Endothelial cell of umbilical vein (primary cell): ENCODE results near the gene CSF3. TPM values are rescaled to one million over a fixed set of nuclear protein-coding genes. Genes with fewer than 3 reads are reported as not detected.

Experiments used
- BruUV-seq: library from RNA; stranded (reverse); fragments of 400-500 nt; replicated peaks from 2 replicates; lab custom pipeline; 2021; lab: Mats Ljungman, UMichigan
- CTCF ChIA-PET: fragments of 300-600, 350-600 bp; sonication (Branson Sonifier 250); formaldehyde crosslinking; loops from one replicate; lab custom pipeline; 2021; ENCODE audit warnings: antibody characterized with exemption, inconsistent platforms; lab: Charles Lee
- POLR2A ChIA-PET: fragments of 300-600, 350-600 bp; sonication (Branson Sonifier 250); formaldehyde crosslinking; loops from one replicate; lab custom pipeline; 2021; ENCODE audit warnings: antibody characterized with exemption, inconsistent platforms; lab: Charles Lee
- DNase-seq: peaks from one replicate; pipeline ENCODE4 v3.0.0-alpha.2; 2011; ENCODE audit warnings: low read depth, low spot score
- FAIRE-seq: peaks from 2 replicates; lab custom pipeline; 2011; peaks lifted over from hg19 to GRCh38; lab: Jason Lieb, UNC
- H2AFZ ChIP-seq: 2 replicates; pipeline ENCODE4 v1.6.0; 2012; ENCODE audit warnings: low read depth, low read length, control low read depth, inconsistent platforms
- H3K27ac ChIP-seq: 2 replicates; pipeline ENCODE4 v1.5.1; 2011; ENCODE audit warnings: low read depth, mild to moderate bottlenecking, control low read depth, low read length, moderate library complexity; ENCODE audit not compliant: insufficient read depth
- H3K27me3 ChIP-seq, 2 experiments: 2 replicates each; pipeline versions ENCODE4 v1.6.0 to v1.6.1; 2011; ENCODE audit warnings: low read length in 2 of 2, mixed read lengths in 1 of 2; ENCODE audit not compliant: control insufficient read depth in 2 of 2, insufficient read depth in 2 of 2
- H3K36me3 ChIP-seq, 2 experiments: 2 replicates in 1 of 2; 3 replicates in 1 of 2; pipeline ENCODE4 v1.5.1; 2011; ENCODE audit warnings: low read length in 2 of 2, mild to moderate bottlenecking in 1 of 2, moderate library complexity in 1 of 2; ENCODE audit not compliant: control insufficient read depth in 2 of 2, insufficient read depth in 2 of 2; ENCODE audit errors: extremely low read depth in 1 of 2
- H3K4me1 ChIP-seq: 3 replicates; pipeline ENCODE4 v1.5.1; 2011; ENCODE audit warnings: mild to moderate bottlenecking, low read length; ENCODE audit not compliant: control insufficient read depth, insufficient read depth; ENCODE audit errors: extremely low read depth
- H3K4me2 ChIP-seq: 2 replicates; pipeline ENCODE4 v1.6.1; 2011; ENCODE audit warnings: low read length, control low read depth, mixed read lengths; ENCODE audit not compliant: insufficient read depth
- H3K4me3 ChIP-seq, 3 experiments: fragments of 200-600 bp in 1 of 3; sonication (generic), shearing (Covaris generic) in 1 of 3; replicated peaks in 1 of 3; 2 replicates each; pipeline ENCODE4 v1.5.1; 2011 to 2016; ENCODE audit warnings: control low read depth in 3 of 3, low read length in 3 of 3, mild to moderate bottlenecking in 2 of 3, inconsistent platforms in 1 of 3, low read depth in 1 of 3, moderate library complexity in 1 of 3; ENCODE audit not compliant: insufficient read depth in 1 of 3
- H3K79me2 ChIP-seq: 2 replicates; pipeline ENCODE4 v1.6.0; 2012; ENCODE audit warnings: low read length, inconsistent platforms; ENCODE audit not compliant: control insufficient read depth, insufficient read depth
- H3K9ac ChIP-seq: replicated peaks from 2 replicates; pipeline ENCODE3; 2011; ENCODE audit warnings: low read length, control low read depth; ENCODE audit not compliant: insufficient read depth; ENCODE audit errors: extremely low read depth
- H3K9me1 ChIP-seq: replicated peaks from 3 replicates; pipeline ENCODE4 v1.6.0; 2011; ENCODE audit warnings: mild to moderate bottlenecking, low read length; ENCODE audit not compliant: control insufficient read depth, insufficient read depth; ENCODE audit errors: extremely low read depth
- H3K9me3 ChIP-seq: replicated peaks from 2 replicates; pipeline ENCODE4 v1.5.1; 2012; ENCODE audit warnings: low read length, inconsistent platforms; ENCODE audit not compliant: control insufficient read depth, insufficient read depth
- H4K20me1 ChIP-seq: replicated peaks from 2 replicates; pipeline ENCODE3; 2011; ENCODE audit warnings: mild to moderate bottlenecking, low read length; ENCODE audit not compliant: control insufficient read depth, insufficient read depth; ENCODE audit errors: extremely low read depth
- CTCF ChIP-seq, 2 donors: IDR thresholded peaks; 1 replicate in 1 of 2; 2 replicates in 1 of 2; pipeline ENCODE4 v1.5.1; 2011; ENCODE audit warnings: low read length in 2 of 2, mild to moderate bottlenecking in 2 of 2, moderate library complexity in 2 of 2, control low read depth in 1 of 2, inconsistent platforms in 1 of 2, low read depth in 1 of 2; ENCODE audit not compliant: insufficient read depth in 1 of 2; ENCODE audit errors: extremely low read depth in 1 of 2
- EZH2 ChIP-seq: IDR thresholded peaks from 2 replicates; pipeline ENCODE4 v1.6.1; 2012; ENCODE audit warnings: borderline replicate concordance, low read depth, mild to moderate bottlenecking, moderate library complexity, low read length, inconsistent platforms; ENCODE audit not compliant: severe bottlenecking
- FOS ChIP-seq: IDR thresholded peaks from 2 replicates; pipeline ENCODE4 v1.6.1; 2011; ENCODE audit warnings: mild to moderate bottlenecking, low read length, moderate library complexity, borderline replicate concordance; ENCODE audit not compliant: insufficient read depth
- GATA2 ChIP-seq: IDR thresholded peaks from 2 replicates; pipeline ENCODE4 v1.7.0; 2011; ENCODE audit warnings: low read depth, mild to moderate bottlenecking, moderate library complexity, mixed read lengths, low read length; ENCODE audit not compliant: insufficient read length, insufficient read depth
- JUN ChIP-seq: IDR thresholded peaks from 2 replicates; pipeline ENCODE4 v1.6.1; 2011; ENCODE audit warnings: borderline replicate concordance, low read depth; ENCODE audit not compliant: insufficient read length, insufficient read depth
- MAX ChIP-seq: IDR thresholded peaks from 2 replicates; pipeline ENCODE4 v1.6.1; 2011; ENCODE audit not compliant: insufficient read depth, insufficient read length
- MYC ChIP-seq: IDR thresholded peaks from one replicate; pipeline ENCODE4 v1.6.1; 2011; ENCODE audit warnings: mild to moderate bottlenecking, low read depth, low read length
- POLR2A ChIP-seq: IDR thresholded peaks from 2 replicates; pipeline ENCODE4 v1.6.1; 2012; ENCODE audit warnings: low read depth, mild to moderate bottlenecking, control low read depth, low read length
- POLR2AphosphoS5 ChIP-seq: IDR thresholded peaks from 2 replicates; pipeline ENCODE4 v1.6.1; 2012; ENCODE audit warnings: low read depth, mild to moderate bottlenecking, control low read depth, low read length, moderate library complexity; ENCODE audit not compliant: insufficient read depth
- dilution Hi-C: fragments of 300-500 bp; cut with MboI; formaldehyde crosslinking; loops from one replicate; pipeline ENCODE4 v1.15.0; 2019; ENCODE audit warnings: low sequenced_read_pairs; ENCODE audit not compliant: extremely low pct_ligation_motif_present
- intact Hi-C: fragments of 100-400 bp; cut with micrococcal nuclease; formaldehyde crosslinking; loops from one replicate; pipeline ENCODE4 v1.10.0; 2022
- polyA plus RNA-seq, 4 experiments: library from polyadenylated mRNA; depleted of rRNA in 3 of 4; stranded (reverse) in 3 of 4; unstranded in 1 of 4; fragments of >200 nt; gene quantifications; 2 replicates each; pipeline versions ENCODE4 v1.2.1 to v1.2.3, GENCODE V29; 2011 to 2012; ENCODE audit warnings: missing spikeins in 1 of 4
- total RNA-seq: library from RNA; stranded (reverse); gene quantifications from 2 replicates; pipeline ENCODE4 v1.2.3, GENCODE V29; 2021

CSF3 gene
- total and polyA plus RNA-seq, 2 donors (not counting 3 experiments of a cell fraction or from before 2014, with no cell fraction given) = 1.0 to 2.9 TPM

- H3K27ac ChIP-seq = peak overlapping the region; percentile 99
Measured at GRCh38 chr17:40020146-40020545, 4.9 kb downstream of the CSF3 start.

More at GRCh38 chr17:40020146-40020545, 4.9 kb downstream of the CSF3 start:
- no peak for TF ChIP-seq CTCF (IDR thresholded peaks at IDR 0.05; ENCODE audit: extremely low read depth in 1 of 2, insufficient read depth in 1 of 2, low read depth in 1 of 2, low read length in 2 of 2)
- no peak for TF ChIP-seq FOS
- no peak for TF ChIP-seq MAX
- no peak for TF ChIP-seq GATA2
- no peak for TF ChIP-seq POLR2A
- TF ChIP-seq EZH2 = no peak
- TF ChIP-seq POLR2AphosphoS5 = no peak
- TF ChIP-seq MYC = no peak
- no peak for TF ChIP-seq JUN
- Histone ChIP-seq H3K9me1 (no peaks in the 10 kb centered on the region), H3K4me3 (no peak overlapping the region), H3K27me3 (no peaks in the 10 kb centered on the region), H4K20me1 (no peaks in the 10 kb centered on the region), H2AFZ (no peak overlapping the region), H3K9me3 (no peaks in the 10 kb centered on the region), H3K36me3 (peaks cover 3 to 13% of the 10 kb centered on the region in 2 experiments), H3K4me1 (peaks cover 88% of the 10 kb centered on the region), H3K79me2 (peaks cover 15% of the 10 kb centered on the region), H3K4me2 (no peak overlapping the region), H3K9ac (peak overlapping the region; percentile 82)
- no peak for DNase-seq
- BruUV-seq = no TSS peak
- POLR2A ChIA-PET = no interaction called here
- intact Hi-C loops = no loop called here
- dilution Hi-C loops = no loop called here
- no peak for FAIRE-seq
- CTCF ChIA-PET = interaction anchor here (3.1 kb wide), 1 partner anchor 15 kb away, joined by 9 read pairs; no protein-coding TSS in a partner anchor
